Adrenal gland (tissue), 5 donors: Measurements from ENCODE around the gene OPCML.

Experiments used
- CTCF ChIP-seq, 6 experiments: fragments of 450-650 bp in 4 of 6; fragments of 200-600 bp in 2 of 6; sonication (generic) in 1 of 6; IDR thresholded peaks; 1 replicate in 5 of 6; 2 replicates in 1 of 6; pipeline versions ENCODE4 v1.5.1 to v1.8.0; 2016 to 2021; ENCODE audit warnings: antibody characterized with exemption in 6 of 6, mild to moderate bottlenecking in 2 of 6, moderate library complexity in 1 of 6
- POLR2A ChIP-seq, 2 donors: fragments of 450-650 bp; IDR thresholded peaks; one replicate each; pipeline ENCODE4 v1.6.1; 2017; ENCODE audit warnings: antibody characterized with exemption in 2 of 2, mild to moderate bottlenecking in 2 of 2, moderate library complexity in 1 of 2
- donor health status: DM: no; HTN: no; CAD: no.

- no peak for TF ChIP-seq CTCF (IDR thresholded peaks at IDR 0.05)
- no peak for TF ChIP-seq POLR2A (IDR thresholded peaks at IDR 0.05)
These were observed 291.2 kb downstream of the OPCML start for GRCh38 chr11:133240908-133241655.
